PFSK-1 (cell line): Measurements from ENCODE around the gene NBEA.

Experiments used
- POLR2AphosphoS5 ChIP-seq: IDR thresholded peaks from 2 replicates; pipeline ENCODE4 v1.6.1; 2012; ENCODE audit warnings: low read depth, mild to moderate bottlenecking, control low read depth, low read length, moderate library complexity
- TAF1 ChIP-seq: IDR thresholded peaks from 2 replicates; pipeline ENCODE4 v1.6.1; 2012; ENCODE audit warnings: low read length, control low read depth, borderline replicate concordance; ENCODE audit not compliant: insufficient read depth

- TF ChIP-seq POLR2AphosphoS5 = no peak
- TF ChIP-seq TAF1 = no peak
These were observed 529.7 kb downstream of the NBEA start for GRCh38 chr13:35471706-35472322.
